ENCODE measurements around the gene IPO4. TPM values are rescaled to one million over a fixed set of nuclear protein-coding genes. Genes with fewer than 3 reads are reported as not detected.
A peak's percentile ranks its signal among the peaks of the same experiment; 100 is the strongest.

The IPO4 gene
- total RNA-seq, 1 donor from 2014 or later, result 24.4 TPM

DNA sequence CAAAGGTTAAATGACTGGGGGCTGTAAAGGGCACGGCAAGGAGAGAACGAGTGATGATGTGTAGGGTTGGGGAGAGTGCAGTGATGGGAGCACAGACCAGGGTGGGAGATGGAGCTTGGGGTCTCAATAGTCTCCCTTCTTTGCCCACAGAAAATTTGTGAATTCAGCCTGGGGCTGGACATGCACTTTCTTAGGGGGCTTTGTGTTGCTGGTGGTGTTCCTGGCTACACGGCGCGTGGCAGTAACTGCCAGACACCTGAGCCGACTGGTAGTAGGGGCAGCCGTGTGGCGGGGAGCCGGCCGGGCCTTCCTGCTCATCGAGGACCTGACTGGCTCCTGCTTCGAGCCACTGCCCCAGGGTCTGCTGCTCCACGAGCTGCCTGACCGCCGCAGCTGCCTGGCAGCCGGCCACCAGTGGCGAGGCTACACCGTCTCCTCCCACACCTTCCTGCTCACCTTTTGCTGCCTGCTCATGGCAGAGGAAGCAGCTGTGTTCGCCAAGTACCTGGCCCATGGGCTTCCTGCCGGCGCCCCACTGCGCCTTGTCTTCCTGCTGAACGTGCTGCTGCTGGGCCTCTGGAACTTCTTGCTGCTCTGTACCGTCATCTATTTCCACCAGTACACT is 56.4 kb downstream of the IPO4 start:
- DNase-seq (ENCODE audit: low read depth in 2 of 2), result peak in 1 of 2 donors; percentile 34

DNA sequence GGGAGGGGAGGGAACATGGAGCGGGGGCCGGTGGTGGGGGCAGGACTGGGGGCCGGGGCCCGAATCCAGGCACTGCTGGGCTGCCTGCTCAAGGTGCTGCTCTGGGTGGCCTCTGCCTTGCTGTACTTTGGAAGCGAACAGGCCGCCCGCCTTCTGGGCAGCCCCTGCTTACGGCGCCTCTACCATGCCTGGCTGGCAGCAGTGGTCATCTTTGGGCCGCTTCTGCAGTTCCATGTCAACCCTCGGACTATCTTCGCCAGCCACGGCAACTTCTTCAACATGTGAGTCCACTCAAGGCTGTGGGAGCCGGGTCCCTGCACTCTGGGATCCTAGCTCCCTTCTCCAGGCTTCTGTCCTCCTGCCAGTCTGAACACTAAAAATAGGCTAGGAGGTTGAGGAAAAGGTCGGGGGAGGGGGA is 57.1 kb downstream of the IPO4 start:
- no peak for DNase-seq (ENCODE audit: low read depth in 2 of 2)

- DNase-seq (ENCODE audit: low read depth in 2 of 2), result peak in 1 of 2 donors; percentile 82
These were observed 57.7 kb downstream of the IPO4 start for GRCh38 chr14:24130717-24131548.

GRCh38 chr14:24130380-24130716 is 58.3 kb downstream of the IPO4 start, which contains the start of gene FITM1:
Gene FITM1, plus strand, starts transcription at chr14:24130659. Its CDS starts 905 bp downstream, at chr14:24131564.
- DNase-seq (ENCODE audit: low read depth in 2 of 2), result no peak

Other genes with a start within 250 kb of the IPO4 start
- 42.7 and 43.4 TPM in 2 replicates for gene DHRS4, start 235.0 kb downstream of the IPO4 start, total RNA-seq
- 9.4 and 9.5 TPM in 2 replicates for gene DHRS4L2, start 199.9 kb downstream of the IPO4 start, total RNA-seq
- gene CARMIL3, start 136.8 kb downstream of the IPO4 start, total RNA-seq, result under 0.01 TPM in 1 of 2 replicates, not detected in the other
- gene CPNE6, start 117.3 kb downstream of the IPO4 start, total RNA-seq, result not detected in 2 replicates
- 7.6 and 9.7 TPM in 2 replicates for gene PCK2, start 94.5 kb downstream of the IPO4 start, total RNA-seq
- gene DCAF11, start 74.0 kb downstream of the IPO4 start, total RNA-seq, result 59.9 and 77.8 TPM in 2 replicates
- gene NRL, start 73.9 kb downstream of the IPO4 start, total RNA-seq, result 1.1 and 1.6 TPM in 2 replicates
- 0.20 and 0.44 TPM in 2 replicates for gene FITM1, start 58.2 kb downstream of the IPO4 start, total RNA-seq
- gene PSME1, start 52.6 kb downstream of the IPO4 start, total RNA-seq, result 114 TPM in 2 replicates
- gene EMC9, start 47.2 kb downstream of the IPO4 start, total RNA-seq, result 13.9 and 20.4 TPM in 2 replicates
- gene PSME2, start 42.2 kb downstream of the IPO4 start, total RNA-seq, result 114 and 139 TPM in 2 replicates
- gene RNF31, start 41.3 kb downstream of the IPO4 start, total RNA-seq, result 21.1 and 23.2 TPM in 2 replicates
- 41.6 and 42.9 TPM in 2 replicates for gene IRF9, start 27.6 kb downstream of the IPO4 start, total RNA-seq
- gene REC8, start 16.7 kb downstream of the IPO4 start, total RNA-seq, result 1.1 and 1.2 TPM in 2 replicates
- 30.5 and 46.2 TPM in 2 replicates for gene TM9SF1, start 6.6 kb upstream of the IPO4 start, total RNA-seq
- not detected in 2 replicates for gene TSSK4, start 16.9 kb upstream of the IPO4 start, total RNA-seq
- gene CHMP4A, start 24.7 kb upstream of the IPO4 start, total RNA-seq, result 12.2 and 16.3 TPM in 2 replicates
- 8.3 and 13.7 TPM in 2 replicates for gene MDP1, start 27.2 kb upstream of the IPO4 start, total RNA-seq
- 193 and 210 TPM in 2 replicates for gene NEDD8, start 43.6 kb upstream of the IPO4 start, total RNA-seq
- 87.6 and 109 TPM in 2 replicates for gene GMPR2, start 44.1 kb upstream of the IPO4 start, total RNA-seq
- 34.9 and 63.5 TPM in 2 replicates for gene TINF2, start 53.8 kb upstream of the IPO4 start, total RNA-seq
- under 0.01 and 0.20 TPM in 2 replicates for gene TGM1, start 74.4 kb upstream of the IPO4 start, total RNA-seq
- 11.8 and 17.3 TPM in 2 replicates for gene RABGGTA, start 82.8 kb upstream of the IPO4 start, total RNA-seq
- gene DHRS1, start 111.0 kb upstream of the IPO4 start, total RNA-seq, result 6.3 and 8.7 TPM in 2 replicates
- 15.7 and 20.4 TPM in 2 replicates for gene NOP9, start 111.0 kb upstream of the IPO4 start, total RNA-seq
- gene CIDEB, start 119.2 kb upstream of the IPO4 start, total RNA-seq, result 1.3 and 2.6 TPM in 2 replicates
- gene LTB4R2, start 121.3 kb upstream of the IPO4 start, total RNA-seq, result 2.0 and 2.8 TPM in 2 replicates
- gene LTB4R, start 122.7 kb upstream of the IPO4 start, total RNA-seq, result 2.0 and 2.2 TPM in 2 replicates
- 34.9 and 60.1 TPM in 2 replicates for gene ADCY4, start 146.3 kb upstream of the IPO4 start, total RNA-seq
- gene RIPK3, start 151.2 kb upstream of the IPO4 start, total RNA-seq, result 0.60 and 0.65 TPM in 2 replicates
- 0.60 and 0.87 TPM in 2 replicates for gene NFATC4, start 179.4 kb upstream of the IPO4 start, total RNA-seq
- 1.4 and 4.1 TPM in 2 replicates for gene NYNRIN, start 210.2 kb upstream of the IPO4 start, total RNA-seq
- 0.20 and 0.22 TPM in 2 replicates for gene CBLN3, start 240.9 kb upstream of the IPO4 start, total RNA-seq
- gene KHNYN, start 241.1 kb upstream of the IPO4 start, total RNA-seq, result 30.3 and 45.8 TPM in 2 replicates